Glutamatergic neuron (in vitro differentiated cells): ENCODE data around the gene SHANK1. TPM values are rescaled to one million over a fixed set of nuclear protein-coding genes. Genes with fewer than 3 reads are reported as not detected.
A peak's percentile ranks its signal among the peaks of the same experiment; 100 is the strongest.

ENCODE experiments used
- DNase-seq: peaks from one replicate; pipeline ENCODE4 v3.0.0; 2022
- H3K27ac Mint-ChIP-seq: one replicate; pipeline ENCODE4 v1.8.0; 2020; ENCODE audit warnings: mild to moderate bottlenecking, mixed read lengths, inconsistent platforms; ENCODE audit not compliant: unreplicated experiment
- H3K27me3 Mint-ChIP-seq: one replicate; pipeline ENCODE4 v1.8.0; 2020; ENCODE audit warnings: mild to moderate bottlenecking, moderate library complexity, mixed read lengths, inconsistent platforms; ENCODE audit not compliant: unreplicated experiment
- H3K36me3 Mint-ChIP-seq: one replicate; pipeline ENCODE4 v1.8.0; 2020; ENCODE audit warnings: mild to moderate bottlenecking, mixed read lengths, inconsistent platforms; ENCODE audit not compliant: unreplicated experiment
- H3K4me1 Mint-ChIP-seq: one replicate; pipeline ENCODE4 v1.8.0; 2020; ENCODE audit warnings: mild to moderate bottlenecking, low read depth, mixed read lengths, inconsistent platforms; ENCODE audit not compliant: unreplicated experiment
- H3K4me3 Mint-ChIP-seq: one replicate; pipeline ENCODE4 v1.8.0; 2020; ENCODE audit warnings: mild to moderate bottlenecking, mixed read lengths, inconsistent platforms; ENCODE audit not compliant: unreplicated experiment
- H3K9me3 Mint-ChIP-seq: one replicate; pipeline ENCODE4 v1.8.0; 2020; ENCODE audit warnings: mild to moderate bottlenecking, moderate library complexity, mixed read lengths, inconsistent platforms; ENCODE audit not compliant: unreplicated experiment
- CTCF ChIP-seq: fragments of 200-600 bp; sonication (generic); IDR thresholded peaks from one replicate; pipeline ENCODE4 v1.5.0; 2021; ENCODE audit not compliant: partially characterized antibody, unreplicated experiment
- total RNA-seq: library from RNA; stranded (reverse); fragmentation: NEBNext Ultra II Directional; extraction: Animal tissue kit (Norgen Biotek cat#: 25700); gene quantifications from one replicate; pipeline ENCODE4 v1.2.1, GENCODE V29; 2021; ENCODE audit not compliant: unreplicated experiment

The SHANK1 gene
- total RNA-seq, 1 donor from 2014 or later, result 19.0 TPM

- no peak for DNase-seq
- no peak overlapping the region for H3K4me3 Mint-ChIP-seq
- peaks cover 10% of the 10 kb centered on the region for H3K9me3 Mint-ChIP-seq
- no peak for TF ChIP-seq CTCF
- H3K27ac Mint-ChIP-seq, result no peak overlapping the region
- H3K27me3 Mint-ChIP-seq, result peaks cover 22% of the 10 kb centered on the region
- peaks cover 4% of the 10 kb centered on the region for H3K36me3 Mint-ChIP-seq
- H3K4me1 Mint-ChIP-seq, result no peaks in the 10 kb centered on the region
Measured at GRCh38 chr19:50670102-50670380, 49.6 kb downstream of the SHANK1 start.

- TF ChIP-seq CTCF, result peak; percentile 98
- peak; percentile 65 for DNase-seq
- Mint-ChIP-seq H3K4me3 (no peak overlapping the region), H3K4me1 (no peaks in the 10 kb centered on the region), H3K27ac (no peak overlapping the region), H3K9me3 (peaks cover 10% of the 10 kb centered on the region), H3K36me3 (peaks cover 4% of the 10 kb centered on the region), H3K27me3 (peaks cover 22% of the 10 kb centered on the region)
Measured at GRCh38 chr19:50669302-50670101, 50.1 kb downstream of the SHANK1 start.

GRCh38 chr19:50668879-50669278 lies 50.7 kb downstream of the SHANK1 start:
- no peak for DNase-seq
- Mint-ChIP-seq H3K27ac (no peak overlapping the region), H3K4me3 (no peak overlapping the region), H3K27me3 (peaks cover 22% of the 10 kb centered on the region), H3K9me3 (peaks cover 10% of the 10 kb centered on the region), H3K36me3 (peaks cover 4% of the 10 kb centered on the region), H3K4me1 (no peaks in the 10 kb centered on the region)
- TF ChIP-seq CTCF, result no peak

GRCh38 chr19:50668416-50668815 lies 51.2 kb downstream of the SHANK1 start:
- H3K9me3 Mint-ChIP-seq, result peaks cover 10% of the 10 kb centered on the region
- H3K4me1 Mint-ChIP-seq, result no peaks in the 10 kb centered on the region
- H3K27me3 Mint-ChIP-seq, result peaks cover 21% of the 10 kb centered on the region
- no peak overlapping the region for H3K27ac Mint-ChIP-seq
- peaks cover 4% of the 10 kb centered on the region for H3K36me3 Mint-ChIP-seq
- no peak for DNase-seq
- TF ChIP-seq CTCF, result no peak
- no peak overlapping the region for H3K4me3 Mint-ChIP-seq

- peaks cover 16% of the 10 kb centered on the region for H3K27me3 Mint-ChIP-seq
- H3K4me1 Mint-ChIP-seq, result no peaks in the 10 kb centered on the region
- H3K36me3 Mint-ChIP-seq, result peaks cover 4% of the 10 kb centered on the region
- H3K27ac Mint-ChIP-seq, result no peak overlapping the region
- peaks cover 12% of the 10 kb centered on the region for H3K9me3 Mint-ChIP-seq
- TF ChIP-seq CTCF, result no peak
- no peak overlapping the region for H3K4me3 Mint-ChIP-seq
- no peak for DNase-seq
Measured at GRCh38 chr19:50667759-50668231, 51.8 kb downstream of the SHANK1 start.
